ENCODE results near the gene GTF2H3. TPM values are rescaled to one million over a fixed set of nuclear protein-coding genes. Genes with fewer than 3 reads are reported as not detected.

GTF2H3 gene
- total RNA-seq, 1 experiment from 2014 or later: 85.0 TPM

- no peaks in the 10 kb centered on the region for H3K27me3 Mint-ChIP-seq (ENCODE audit: insufficient read depth, unreplicated experiment)
- CTCF ChIA-PET: interaction anchor here (1.6 kb wide), 1 partner anchor 13 kb away, joined by 4 read pairs; no protein-coding TSS in a partner anchor
- intact Hi-C loops (cut with micrococcal nuclease): no loop called here
- no peak overlapping the region for H3K4me3 Mint-ChIP-seq (ENCODE audit: unreplicated experiment)
- POLR2A ChIA-PET: interaction anchor here (2.8 to 4.9 kb wide), 2 partner anchors 15 kb away, joined by 14 to 17 read pairs; partner anchors contain the start of genes DDX55, EIF2B1 and GTF2H3
- no peak for TF ChIP-seq CTCF (IDR thresholded peaks at IDR 0.05; ENCODE audit: unreplicated experiment)
- H3K27ac Mint-ChIP-seq (ENCODE audit: low read depth, unreplicated experiment): no peak overlapping the region
- peaks cover 17% of the 10 kb centered on the region for H3K4me1 Mint-ChIP-seq (ENCODE audit: insufficient read depth, unreplicated experiment)
- peaks cover 99% of the 10 kb centered on the region for H3K36me3 Mint-ChIP-seq (ENCODE audit: insufficient read depth, unreplicated experiment)
- DNase-seq (ENCODE audit: unreplicated experiment): no peak
- BruUV-seq (replicated peaks): no TSS peak
- H3K9me3 Mint-ChIP-seq (ENCODE audit: unreplicated experiment): no peaks in the 10 kb centered on the region
Measured at GRCh38 chr12:123617580-123617979, 16.0 kb upstream of the GTF2H3 start.

GRCh38 chr12:123621101-123621500 is 12.5 kb upstream of the GTF2H3 start:
- no peaks in the 10 kb centered on the region for H3K4me1 Mint-ChIP-seq (ENCODE audit: insufficient read depth, unreplicated experiment)
- ChIA-PET CTCF (interaction anchor here (0.5 to 1.3 kb wide), 2 partner anchors 256 to 384 kb away, joined by 3 to 4 read pairs; no protein-coding TSS in a partner anchor), POLR2A (interaction anchor here (1.1 to 4.9 kb wide), 3 partner anchors 12 to 18 kb away, joined by 4 to 33 read pairs (median 17); partner anchors contain the start of genes DDX55, EIF2B1 and GTF2H3)
- no peak for DNase-seq (ENCODE audit: unreplicated experiment)
- peaks cover 93% of the 10 kb centered on the region for H3K36me3 Mint-ChIP-seq (ENCODE audit: insufficient read depth, unreplicated experiment)
- BruUV-seq (replicated peaks): TSS peak; percentile 61
- no peak overlapping the region for H3K4me3 Mint-ChIP-seq (ENCODE audit: unreplicated experiment)
- H3K27me3 Mint-ChIP-seq (ENCODE audit: insufficient read depth, unreplicated experiment): no peaks in the 10 kb centered on the region
- TF ChIP-seq CTCF (IDR thresholded peaks at IDR 0.05; ENCODE audit: unreplicated experiment): no peak
- intact Hi-C loops (cut with micrococcal nuclease): no loop called here
- no peaks in the 10 kb centered on the region for H3K9me3 Mint-ChIP-seq (ENCODE audit: unreplicated experiment)
- H3K27ac Mint-ChIP-seq (ENCODE audit: low read depth, unreplicated experiment): no peak overlapping the region

GRCh38 chr12:123621619-123622530 is 11.8 kb upstream of the GTF2H3 start:
- no TSS peak for BruUV-seq (replicated peaks)
- Mint-ChIP-seq H3K27ac (ENCODE audit: low read depth, unreplicated experiment) (peak overlapping the region; percentile 59), H3K9me3 (ENCODE audit: unreplicated experiment) (no peaks in the 10 kb centered on the region), H3K4me3 (ENCODE audit: unreplicated experiment) (no peak overlapping the region), H3K36me3 (ENCODE audit: insufficient read depth, unreplicated experiment) (peaks cover 93% of the 10 kb centered on the region), H3K27me3 (ENCODE audit: insufficient read depth, unreplicated experiment) (no peaks in the 10 kb centered on the region), H3K4me1 (ENCODE audit: insufficient read depth, unreplicated experiment) (no peaks in the 10 kb centered on the region)
- TF ChIP-seq CTCF (IDR thresholded peaks at IDR 0.05; ENCODE audit: unreplicated experiment): no peak
- intact Hi-C loops (cut with micrococcal nuclease): no loop called here
- DNase-seq (ENCODE audit: unreplicated experiment): no peak
- CTCF ChIA-PET: interaction anchor here (0.8 to 1.3 kb wide), 2 partner anchors 9 to 256 kb away, joined by 3 to 4 read pairs; no protein-coding TSS in a partner anchor
- POLR2A ChIA-PET: interaction anchor here (1.1 to 4.9 kb wide), 3 partner anchors 11 to 19 kb away, joined by 4 to 33 read pairs (median 17); partner anchors contain the start of genes DDX55, EIF2B1 and GTF2H3

GRCh38 chr12:123634142-123634561 is 523 bp downstream of the GTF2H3 start:
- POLR2A ChIA-PET: interaction anchor here (0.8 to 1.7 kb wide), 12 partner anchors 8 to 401 kb away, joined by 3 to 5 read pairs (median 4); partner anchors contain the start of genes DDX55, KMT5A, MPHOSPH9 and MTRFR
- TSS peak; percentile 90 for BruUV-seq (replicated peaks)
- Mint-ChIP-seq H3K27me3 (ENCODE audit: insufficient read depth, unreplicated experiment) (no peaks in the 10 kb centered on the region), H3K4me3 (ENCODE audit: unreplicated experiment) (peak overlapping the region; percentile 93), H3K4me1 (ENCODE audit: insufficient read depth, unreplicated experiment) (peaks cover 9% of the 10 kb centered on the region), H3K27ac (ENCODE audit: low read depth, unreplicated experiment) (peak overlapping the region; percentile 99), H3K9me3 (ENCODE audit: unreplicated experiment) (no peaks in the 10 kb centered on the region), H3K36me3 (ENCODE audit: insufficient read depth, unreplicated experiment) (peaks cover 57% of the 10 kb centered on the region)
- CTCF ChIA-PET: interaction anchor here (0.8 kb wide), 1 partner anchor 51 kb away, joined by 3 read pairs; no protein-coding TSS in a partner anchor
- intact Hi-C loops (cut with micrococcal nuclease): no loop called here
- no peak for DNase-seq (ENCODE audit: unreplicated experiment)
- no peak for TF ChIP-seq CTCF (IDR thresholded peaks at IDR 0.05; ENCODE audit: unreplicated experiment)

Measured in MCF 10A (cell line).